Limb (tissue), 2 donors: ENCODE results near the gene CRACDL.

ENCODE experiments used
- DNase-seq, 2 donors: peaks; one replicate each; pipeline ENCODE4 v3.0.0-alpha.2; 2016; ENCODE audit errors: extremely low spot score in 2 of 2

The CRACDL gene

DNA sequence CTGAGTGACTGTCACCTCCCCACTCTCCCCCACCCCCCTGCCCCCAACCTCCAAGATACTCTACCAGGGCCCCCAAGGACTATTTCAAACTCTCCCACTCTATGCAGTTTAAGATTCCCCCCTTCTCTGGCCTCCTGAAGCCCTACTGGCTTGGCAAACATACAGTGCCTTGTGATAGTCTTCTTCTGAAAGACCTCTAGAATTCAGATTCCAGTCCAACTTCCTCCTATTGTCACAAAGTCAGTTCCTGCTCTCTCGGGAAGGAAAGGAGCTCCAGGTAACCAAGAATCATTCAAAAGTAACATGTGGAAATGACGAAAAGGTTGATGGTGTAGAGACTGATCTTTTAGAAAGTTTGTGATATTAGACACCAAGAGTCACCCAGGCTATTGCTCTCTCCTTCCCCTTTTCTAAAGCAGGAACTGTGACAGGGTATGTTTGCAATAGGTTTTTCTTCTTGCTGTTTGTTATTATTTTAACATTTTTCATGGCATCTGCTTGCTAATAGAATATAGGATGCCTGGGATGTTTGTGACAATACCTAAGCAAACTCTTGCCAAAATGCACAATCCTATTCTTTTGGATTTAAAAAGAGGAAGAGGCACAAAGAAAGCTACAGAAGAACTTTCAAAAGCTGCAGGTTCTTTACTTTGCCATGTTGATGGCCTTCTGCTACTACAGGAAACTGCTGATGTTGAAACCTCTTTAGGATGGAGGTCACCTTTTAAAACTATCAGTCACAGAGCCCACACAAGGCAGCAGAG lies 111.6 kb downstream of the CRACDL start:
- no peak for DNase-seq

DNA sequence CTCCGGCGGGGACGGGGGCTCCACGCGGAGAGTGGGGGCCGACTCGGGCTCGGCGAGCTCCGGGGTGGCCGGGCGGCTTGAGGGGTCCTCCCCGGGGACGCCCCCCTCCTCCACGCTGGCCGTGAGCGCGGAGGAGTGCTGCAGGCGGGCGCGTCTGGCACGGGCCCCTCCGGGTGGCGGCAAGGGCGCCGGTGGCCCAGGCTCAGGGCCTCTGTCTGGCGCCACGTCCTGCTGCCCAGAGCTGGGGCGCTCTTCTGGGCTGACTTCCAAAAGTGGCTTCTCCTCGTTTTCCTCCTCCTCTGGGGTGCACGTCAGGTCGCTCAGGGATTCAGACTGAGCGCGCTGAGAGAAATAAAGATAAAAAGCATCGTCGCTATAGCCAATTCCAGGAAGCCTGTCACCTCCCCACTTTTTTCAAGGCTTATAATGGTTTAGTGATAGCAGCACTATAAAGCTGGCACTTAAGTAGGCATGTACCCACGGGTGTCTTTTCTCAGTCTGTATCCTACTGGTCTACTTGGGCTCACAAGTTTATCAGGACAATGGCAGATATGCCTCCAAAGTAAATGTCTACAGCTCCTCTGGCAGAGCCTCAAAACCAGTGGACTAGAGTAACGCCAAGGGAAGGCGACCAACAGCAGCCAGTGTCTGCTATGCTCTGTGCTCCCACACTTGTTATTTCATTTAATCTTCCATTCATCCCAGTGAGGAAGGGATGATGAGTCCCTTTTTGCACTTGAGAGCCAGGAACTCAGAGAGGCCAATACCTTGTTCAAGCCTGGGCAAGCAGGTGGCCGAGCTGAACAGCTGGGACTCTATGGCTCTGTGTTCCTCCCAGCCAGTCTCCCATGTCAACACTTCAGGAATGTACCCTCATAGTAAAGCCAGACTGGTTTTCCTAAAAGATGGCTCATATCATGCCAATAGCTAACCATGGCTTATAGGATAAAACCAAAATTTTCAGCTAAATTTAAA lies 112.5 kb downstream of the CRACDL start:
- peak in 1 of 2 donors; percentile 13 for DNase-seq

DNA sequence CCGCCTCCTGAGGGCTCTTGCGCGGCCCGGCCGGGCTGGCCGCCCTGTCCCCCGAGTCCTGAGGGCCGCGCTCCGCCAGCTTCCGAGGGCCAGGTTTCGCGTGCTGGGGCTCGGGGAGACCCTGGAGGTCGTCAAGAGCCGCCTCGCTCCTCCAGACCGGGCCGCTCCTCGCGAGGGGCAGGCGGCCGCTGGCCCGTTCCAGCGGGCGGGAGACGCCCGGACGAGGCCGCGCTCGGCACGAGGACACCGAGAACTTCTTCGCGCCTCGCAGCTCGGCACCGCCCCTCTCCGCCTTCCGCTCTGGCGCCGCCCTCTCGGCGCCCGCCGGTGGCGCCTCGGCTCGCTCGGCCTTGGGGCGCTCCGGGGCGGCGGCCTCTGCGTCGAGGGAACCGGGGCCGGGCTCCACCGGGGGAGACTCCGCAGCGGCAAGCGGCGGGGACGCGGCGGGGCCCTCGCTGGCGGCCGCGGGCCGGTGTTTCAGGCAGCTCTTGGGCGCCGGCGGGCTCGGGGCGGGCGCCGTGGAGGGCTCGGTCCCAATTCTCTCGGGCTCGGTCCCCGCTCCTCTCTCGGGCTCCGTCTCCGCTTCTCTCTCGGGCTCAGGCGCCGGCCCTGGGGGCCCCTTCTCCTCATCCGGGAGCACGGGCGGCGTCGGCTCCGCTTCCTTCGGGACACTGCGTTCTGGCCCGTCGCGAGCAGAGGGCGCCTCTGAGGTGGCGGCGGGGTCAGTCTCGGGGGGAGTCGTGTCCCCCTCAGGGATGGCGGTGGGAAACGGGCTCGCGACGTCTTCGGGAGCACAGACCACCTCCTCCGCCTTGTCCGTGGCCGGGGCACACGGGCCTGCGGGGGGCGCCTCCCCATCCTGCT lies 113.5 kb downstream of the CRACDL start:
- peak in 1 of 2 donors; percentile 72 for DNase-seq

DNA sequence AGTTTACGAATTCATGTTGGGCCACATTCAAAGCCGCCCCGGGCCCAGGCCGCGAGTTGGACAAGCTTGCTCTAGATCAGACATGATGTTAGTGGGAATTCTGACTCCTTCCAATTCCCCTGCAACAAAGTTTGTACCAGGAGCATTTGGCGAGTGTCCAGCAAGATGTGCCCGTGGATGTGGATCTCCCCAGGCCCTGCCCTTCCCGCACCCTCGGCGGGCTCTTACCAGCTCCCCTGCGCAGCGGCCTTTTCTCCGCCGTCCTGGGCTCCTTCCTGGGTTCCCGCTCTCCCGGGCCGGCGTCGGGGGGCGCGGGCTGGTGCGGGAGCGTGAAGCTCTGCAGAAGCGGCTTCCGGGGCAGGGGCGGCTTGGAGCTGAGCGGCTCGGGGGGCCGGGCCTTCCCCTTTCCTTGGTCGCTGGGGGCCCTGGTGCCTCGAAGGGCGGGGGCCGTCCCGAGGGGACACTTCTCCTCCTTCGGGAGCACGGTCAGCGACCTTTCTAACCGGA lies 114.3 kb downstream of the CRACDL start:
- DNase-seq, result no peak

DNA sequence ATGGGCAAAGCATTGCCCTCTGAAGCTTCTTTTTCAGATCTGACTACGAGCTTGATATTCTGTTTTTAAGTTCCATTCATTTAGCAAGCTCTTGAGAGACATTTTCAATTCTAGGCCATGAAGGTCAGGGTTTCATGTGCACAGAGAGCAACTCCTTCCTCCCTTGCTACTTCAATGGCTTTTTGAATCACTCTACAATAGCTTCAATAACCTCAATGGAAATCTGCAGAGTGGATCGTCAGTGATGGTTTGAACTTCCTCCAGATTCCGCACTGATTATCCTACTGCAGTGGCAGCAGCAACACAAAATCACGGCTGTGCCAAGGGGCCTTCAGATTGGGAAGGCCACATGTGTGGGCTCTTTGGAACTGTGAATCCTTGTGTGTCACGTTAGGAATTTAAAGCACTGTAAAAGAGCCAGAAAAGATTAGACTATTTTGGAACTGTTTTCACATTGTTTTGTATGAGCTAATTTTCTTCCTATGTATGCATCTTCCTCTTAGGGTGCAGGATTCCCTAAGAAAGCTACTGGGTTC lies 116.7 kb downstream of the CRACDL start:
- peak in 1 of 2 donors; percentile 5 for DNase-seq

DNA sequence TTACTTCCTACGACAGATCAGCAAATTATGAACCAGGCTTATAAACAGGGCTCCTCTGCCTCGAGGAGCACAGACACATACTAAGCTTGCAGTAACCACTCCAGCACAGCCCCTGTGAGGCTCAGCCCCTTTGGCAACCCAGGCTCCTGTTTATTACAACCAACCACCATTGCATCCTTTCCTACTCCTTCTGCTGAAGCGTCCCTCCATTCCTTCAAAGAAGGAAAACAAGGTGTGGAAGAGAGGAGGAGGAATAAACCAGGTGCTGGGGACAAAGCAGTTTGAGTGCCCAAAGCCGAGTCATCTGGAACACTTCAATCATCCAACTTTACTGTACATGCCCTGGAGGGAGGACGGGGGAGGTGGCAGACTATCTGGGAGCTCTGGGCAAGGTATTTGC lies 117.9 kb downstream of the CRACDL start:
- no peak for DNase-seq

DNA sequence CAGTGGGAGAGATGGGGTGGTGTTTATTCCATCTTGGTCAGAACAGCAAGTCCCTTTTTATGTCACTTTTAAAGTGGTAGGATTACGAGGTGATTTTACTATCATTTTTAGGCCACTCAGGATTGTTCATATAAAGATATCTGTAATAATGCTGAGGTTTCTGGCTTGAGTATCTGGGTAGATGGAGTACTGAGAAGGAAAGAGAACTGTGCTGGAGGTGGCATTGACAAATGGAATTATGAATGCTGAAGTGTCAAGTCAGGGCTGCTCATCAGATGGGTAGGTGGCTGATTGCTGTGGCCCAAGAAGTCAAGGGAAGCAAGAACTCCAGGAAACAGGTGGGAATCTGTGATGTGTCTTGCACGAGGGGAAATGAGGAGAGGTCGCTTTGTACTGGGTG lies 119.7 kb downstream of the CRACDL start:
- DNase-seq, result no peak

DNA sequence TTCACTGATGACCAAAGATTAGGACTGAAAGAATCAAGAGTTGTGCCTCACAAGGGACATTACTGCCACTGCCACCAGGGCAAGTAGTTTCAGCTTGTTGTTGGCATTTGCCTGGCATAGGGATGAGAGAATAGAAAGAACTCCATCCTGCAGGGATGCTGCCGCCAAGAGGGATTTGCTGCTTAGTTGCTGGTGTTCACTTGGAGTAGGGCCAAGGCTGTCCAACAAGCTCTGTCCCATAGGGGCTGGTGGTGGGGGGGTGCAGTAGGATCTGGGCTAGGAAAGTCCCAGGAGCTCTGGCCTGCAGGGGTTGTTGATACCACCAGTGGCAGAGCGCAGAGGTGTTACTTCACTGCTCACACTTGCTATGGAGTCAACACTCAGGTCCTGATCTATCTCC lies 120.2 kb downstream of the CRACDL start:
- no peak for DNase-seq

DNA sequence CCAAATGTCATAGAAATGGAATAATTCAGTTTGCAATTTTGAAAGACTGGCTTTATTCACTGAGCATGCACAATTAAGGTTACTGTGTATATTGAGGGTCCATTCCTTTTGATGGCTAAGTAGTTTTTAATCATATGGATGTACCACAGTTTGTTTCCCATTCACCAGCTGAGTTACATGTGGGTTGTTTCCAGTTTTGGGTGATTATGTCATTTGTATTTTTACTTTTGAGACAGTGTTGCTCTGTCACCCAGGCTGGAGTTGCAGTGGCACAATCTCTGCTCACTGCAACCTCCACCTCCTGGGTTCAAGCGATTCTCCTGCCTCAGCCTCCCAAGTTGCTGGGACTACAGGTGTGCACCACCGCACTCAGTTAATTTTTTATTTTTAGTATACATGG lies 124.3 kb downstream of the CRACDL start:
- DNase-seq, result no peak

DNA sequence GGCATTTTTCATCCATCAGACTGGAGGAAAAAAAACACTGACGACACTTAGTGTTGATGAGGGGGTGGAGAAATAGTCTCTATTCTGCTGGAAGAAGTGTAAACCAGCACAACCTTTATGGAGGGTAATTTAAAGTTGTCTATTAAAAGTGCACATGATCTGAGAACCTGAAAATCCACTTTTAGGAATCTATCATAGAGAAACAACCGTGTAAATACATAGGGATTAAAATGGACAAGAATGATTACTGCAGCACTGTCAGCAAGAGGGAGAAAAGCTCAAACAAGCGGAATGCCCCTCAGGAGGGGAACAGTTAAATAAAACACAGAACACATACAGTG lies 125.5 kb downstream of the CRACDL start:
- DNase-seq, result no peak

DNA sequence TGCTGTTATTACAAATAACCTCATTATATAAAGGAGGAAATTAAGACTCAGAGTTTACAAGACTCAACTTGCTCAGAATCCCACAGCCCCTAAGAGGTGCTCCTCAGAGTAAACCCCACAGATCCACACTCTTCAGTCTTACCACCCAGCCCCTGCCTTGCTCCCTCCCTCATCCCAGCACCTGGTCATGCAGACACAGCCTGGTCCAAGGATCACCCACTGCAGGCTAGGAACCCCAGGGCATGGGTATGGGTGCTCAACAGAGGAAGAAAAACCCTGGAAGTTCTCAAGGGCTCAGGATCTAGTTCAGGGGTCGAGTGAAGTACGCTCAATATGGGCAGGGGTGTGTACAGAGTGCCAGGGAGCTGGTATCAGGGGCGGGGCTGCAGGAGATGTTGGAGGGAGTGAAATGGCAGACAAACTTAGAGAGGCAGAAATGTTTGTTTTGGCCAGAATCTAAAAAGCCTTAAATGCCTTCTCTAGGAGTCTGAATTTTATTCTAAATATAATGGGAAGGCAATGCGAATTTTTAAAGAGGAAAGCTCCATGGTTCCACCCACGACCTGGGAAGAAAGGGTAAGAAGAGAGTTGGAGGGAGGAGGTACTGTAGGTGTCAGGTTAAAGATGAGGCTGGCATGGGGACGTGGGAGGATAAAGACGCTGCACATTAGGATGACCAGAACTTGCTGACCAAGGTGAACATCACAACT lies 126.0 kb downstream of the CRACDL start:
- DNase-seq, result no peak

DNA sequence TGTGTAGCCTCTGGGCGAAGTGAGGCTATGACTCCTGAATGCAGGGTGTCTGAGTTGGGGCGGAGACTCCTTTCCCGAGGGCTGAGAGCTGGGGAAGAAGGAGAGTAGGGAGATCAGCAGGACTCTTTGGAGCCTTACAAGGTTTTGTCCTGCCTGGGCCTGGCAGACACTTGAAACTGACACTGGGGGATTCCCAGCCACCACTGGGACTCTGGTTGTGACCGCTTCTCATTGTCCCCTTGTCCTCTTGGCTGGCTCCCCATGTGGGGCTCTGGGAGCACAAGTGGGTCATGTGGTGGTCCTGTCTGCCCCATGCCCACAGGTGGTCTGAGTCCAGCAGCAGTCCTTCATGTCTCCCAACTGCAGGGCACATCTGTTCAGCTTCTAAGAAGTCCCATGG lies 126.9 kb downstream of the CRACDL start:
- no peak for DNase-seq

DNA sequence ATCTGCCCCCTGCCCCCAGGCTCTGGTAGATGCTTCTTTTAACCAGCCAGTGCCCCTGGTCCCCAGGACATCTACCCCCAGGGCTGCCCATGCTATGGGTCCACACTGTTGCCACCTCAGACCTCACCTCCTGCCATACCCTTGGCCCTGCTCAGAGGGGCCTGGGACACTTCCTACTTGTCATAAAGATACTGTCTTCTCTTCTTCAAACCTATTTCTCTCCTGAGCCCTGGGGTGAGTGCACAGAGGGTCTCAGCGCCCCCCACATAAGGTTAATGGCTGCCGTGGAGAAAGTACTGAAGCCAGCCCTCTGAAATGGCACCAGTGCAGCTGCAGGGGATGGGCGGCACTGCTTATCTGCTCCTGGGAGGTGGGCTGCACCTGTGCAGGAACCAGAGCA lies 127.5 kb downstream of the CRACDL start:
- DNase-seq, result no peak

DNA sequence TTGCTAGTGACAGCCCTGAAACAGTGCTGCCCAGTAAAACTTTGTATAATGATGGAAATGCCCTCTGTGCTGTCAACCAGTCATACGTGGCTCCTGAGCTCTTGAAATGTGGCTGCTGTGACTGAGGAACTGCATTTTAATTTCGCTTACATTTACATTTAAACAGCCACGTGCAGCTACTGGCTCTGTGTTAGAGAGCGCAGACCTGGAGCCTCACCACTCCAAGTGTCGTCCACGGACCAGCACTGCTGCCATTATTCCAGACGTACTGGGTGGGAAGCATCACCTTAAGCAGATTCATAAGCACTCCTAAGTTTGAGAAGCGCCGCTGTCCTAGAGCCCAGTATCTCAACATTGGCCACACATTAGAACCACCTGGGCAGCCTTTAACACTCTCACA lies 128.1 kb downstream of the CRACDL start:
- DNase-seq, result no peak

DNA sequence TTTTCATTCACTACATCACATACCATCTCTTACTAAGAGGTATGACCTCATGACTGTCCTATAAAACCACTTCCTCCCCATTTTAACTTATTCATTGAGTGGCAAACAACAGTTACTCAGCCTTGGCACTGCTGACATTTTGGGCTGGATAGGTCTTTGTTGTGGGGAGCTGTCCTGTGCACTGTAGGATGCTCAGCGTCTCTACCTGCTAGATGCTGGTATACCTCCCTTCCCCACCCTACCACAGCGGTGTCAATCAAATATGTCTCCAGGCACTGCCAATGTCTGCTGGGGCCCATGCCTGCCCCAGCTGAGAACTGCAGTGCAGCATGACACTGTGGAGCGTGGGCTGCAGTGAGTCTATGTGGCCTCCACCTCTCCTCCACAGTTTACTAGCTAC lies 128.8 kb downstream of the CRACDL start:
- no peak for DNase-seq

DNA sequence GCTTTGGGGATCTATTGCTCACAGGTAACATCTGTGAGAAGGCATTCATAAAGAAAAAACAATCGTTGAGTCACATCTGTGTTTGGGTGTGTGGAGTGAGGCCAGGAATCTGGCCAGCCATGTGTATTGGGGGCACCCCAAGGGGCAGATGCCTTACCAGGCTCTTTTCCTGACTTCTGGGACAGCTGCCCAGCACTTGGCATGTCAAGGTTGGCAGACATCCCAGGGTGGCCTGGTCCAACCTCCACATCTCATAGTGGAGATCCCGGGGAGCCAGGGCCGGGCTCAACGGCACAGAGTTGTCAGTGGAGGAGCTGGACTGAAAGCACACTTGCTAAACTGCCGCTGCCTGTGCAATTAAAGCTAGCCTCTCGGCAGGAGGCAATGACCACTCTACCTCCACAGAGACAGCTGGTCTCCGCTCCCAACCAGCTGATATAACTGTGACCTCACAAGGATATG lies 129.8 kb downstream of the CRACDL start:
- DNase-seq, result peak; percentile 35 to 76

DNA sequence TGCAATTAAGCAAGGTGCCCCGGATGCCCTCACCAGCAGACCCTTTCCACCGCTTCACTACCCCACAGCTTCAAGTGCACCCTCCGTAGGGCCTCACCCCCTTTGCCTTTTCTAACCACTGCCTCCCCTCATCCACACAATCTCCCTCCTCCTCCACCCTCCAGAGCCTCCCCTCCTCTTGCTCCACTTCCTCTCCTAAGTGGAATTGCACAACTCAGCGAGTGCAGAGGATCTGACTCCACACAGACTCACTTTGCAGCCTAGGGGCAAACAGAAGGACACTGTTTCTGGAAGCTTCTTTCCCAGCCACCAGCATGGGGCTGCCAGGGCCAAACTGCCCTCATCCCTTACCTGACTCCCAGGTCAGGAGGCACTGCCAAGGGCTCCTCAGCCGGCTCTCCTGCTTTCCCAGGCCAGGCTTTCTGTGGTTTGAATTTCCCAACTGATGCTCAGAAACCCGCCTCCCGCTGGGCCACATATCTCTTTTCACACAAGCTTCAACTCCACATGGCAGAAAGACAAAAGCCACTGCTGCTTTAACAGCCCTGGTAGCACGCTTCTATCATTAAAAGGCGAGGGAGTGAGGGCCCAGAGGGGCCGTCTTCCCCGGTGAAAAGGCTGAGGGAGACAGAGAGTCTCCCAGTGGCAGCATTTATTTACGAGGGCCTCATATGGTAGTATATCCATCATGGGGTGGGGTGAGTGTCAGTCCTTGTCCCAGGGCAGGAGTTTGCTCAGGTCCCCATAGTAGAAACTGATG lies 130.4 kb downstream of the CRACDL start:
- DNase-seq, result peak in 1 of 2 donors; percentile 8

DNA sequence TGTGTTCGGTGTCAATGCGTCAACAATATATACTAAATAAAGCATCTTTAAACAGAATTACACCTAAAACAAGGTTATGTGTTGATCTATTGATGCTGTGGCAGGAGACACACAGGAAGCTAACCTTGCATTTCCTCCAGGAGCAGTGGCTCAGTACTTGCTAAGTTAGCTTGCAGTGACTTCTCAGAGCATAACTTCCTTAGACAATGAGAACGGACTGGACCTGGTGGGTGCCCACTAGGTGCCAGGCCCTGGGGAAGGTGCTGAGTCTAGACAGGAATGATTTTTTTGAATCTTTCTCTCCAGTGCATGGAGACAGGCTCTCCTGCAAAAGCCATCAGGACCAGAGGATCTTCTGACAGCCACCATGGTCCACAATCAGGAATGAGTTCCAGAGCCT lies 131.3 kb downstream of the CRACDL start:
- DNase-seq, result no peak

DNA sequence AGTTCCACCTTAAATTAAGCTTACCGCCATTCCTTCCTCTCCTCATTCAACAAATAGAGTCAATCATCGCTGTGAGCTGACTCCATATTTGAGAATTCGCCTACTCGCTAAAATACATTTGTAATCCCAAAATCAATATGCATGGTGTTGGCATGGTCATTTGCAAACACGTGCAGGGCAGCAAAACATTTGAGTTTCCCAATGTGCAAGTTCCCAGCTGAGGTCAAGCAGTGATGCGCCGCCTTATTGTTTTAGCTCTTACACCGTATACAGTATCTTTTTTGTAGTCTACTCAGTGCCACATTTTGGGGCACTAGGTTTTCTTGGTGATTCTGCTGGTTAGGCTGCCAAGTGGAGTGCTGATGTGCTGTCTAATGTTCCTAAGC lies 131.8 kb downstream of the CRACDL start:
- no peak for DNase-seq
